Astrocyte (in vitro differentiated cells and primary cell): ENCODE results near the gene ADRA2B. TPM values are rescaled to one million over a fixed set of nuclear protein-coding genes. Genes with fewer than 3 reads are reported as not detected.

Source experiments
- DNase-seq: peaks from one replicate; pipeline ENCODE4 v3.0.0-alpha.2; 2010; ENCODE audit warnings: low read depth
- FAIRE-seq: peaks from 2 replicates; lab custom pipeline; 2011; peaks lifted over from hg19 to GRCh38; lab: Jason Lieb, UNC
- H2AFZ ChIP-seq: 2 replicates; pipeline ENCODE4 v1.6.0; 2012; ENCODE audit warnings: low read depth, low read length, inconsistent platforms
- H3K27ac ChIP-seq: 2 replicates; pipeline ENCODE4 v1.5.1; 2011; ENCODE audit warnings: low read depth, low read length, inconsistent platforms
- H3K27me3 ChIP-seq: 2 replicates; pipeline ENCODE4 v1.6.0; 2011; ENCODE audit warnings: low read length, inconsistent platforms; ENCODE audit not compliant: insufficient read depth
- H3K36me3 ChIP-seq: 2 replicates; pipeline ENCODE4 v1.5.1; 2011; ENCODE audit warnings: low read length, inconsistent platforms; ENCODE audit not compliant: insufficient read depth
- H3K4me1 ChIP-seq: 2 replicates; pipeline ENCODE4 v1.5.1; 2011; ENCODE audit warnings: low read length, inconsistent platforms; ENCODE audit not compliant: insufficient read depth
- H3K4me2 ChIP-seq: 2 replicates; pipeline ENCODE4 v1.6.0; 2012; ENCODE audit warnings: low read length, inconsistent platforms
- H3K4me3 ChIP-seq: 2 replicates; pipeline ENCODE4 v1.5.1; 2011; ENCODE audit warnings: low read depth, mild to moderate bottlenecking, low read length, inconsistent platforms; ENCODE audit not compliant: insufficient read depth
- H3K79me2 ChIP-seq: 2 replicates; pipeline ENCODE4 v1.6.0; 2012; ENCODE audit warnings: mild to moderate bottlenecking, low read length, inconsistent platforms; ENCODE audit not compliant: insufficient read depth
- H3K9ac ChIP-seq: 2 replicates; pipeline ENCODE4 v1.6.0; 2012; ENCODE audit warnings: mild to moderate bottlenecking, low read length, inconsistent platforms
- H3K9me3 ChIP-seq: 2 replicates; pipeline ENCODE4 v1.5.1; 2012; ENCODE audit warnings: low read depth, mild to moderate bottlenecking, low read length, inconsistent platforms; ENCODE audit not compliant: insufficient read depth
- H4K20me1 ChIP-seq: 2 replicates; pipeline ENCODE4 v1.6.0; 2012; ENCODE audit warnings: low read length, inconsistent platforms; ENCODE audit not compliant: insufficient read depth
- H3K27ac Mint-ChIP-seq: one replicate; pipeline ENCODE4 v1.8.0; 2021; ENCODE audit warnings: mild to moderate bottlenecking, mixed read lengths; ENCODE audit not compliant: unreplicated experiment
- H3K27me3 Mint-ChIP-seq: one replicate; pipeline ENCODE4 v1.8.0; 2021; ENCODE audit warnings: low read depth, mixed read lengths; ENCODE audit not compliant: unreplicated experiment
- H3K36me3 Mint-ChIP-seq: one replicate; pipeline ENCODE4 v1.8.0; 2021; ENCODE audit warnings: low read depth, mixed read lengths; ENCODE audit not compliant: unreplicated experiment
- H3K4me1 Mint-ChIP-seq: one replicate; pipeline ENCODE4 v1.8.0; 2021; ENCODE audit warnings: low read depth, mixed read lengths; ENCODE audit not compliant: unreplicated experiment
- H3K4me3 Mint-ChIP-seq: one replicate; pipeline ENCODE4 v1.8.0; 2021; ENCODE audit warnings: mild to moderate bottlenecking, moderate library complexity, mixed read lengths; ENCODE audit not compliant: unreplicated experiment
- H3K9me3 Mint-ChIP-seq: one replicate; pipeline ENCODE4 v1.8.0; 2021; ENCODE audit warnings: mild to moderate bottlenecking, mixed read lengths; ENCODE audit not compliant: unreplicated experiment
- CTCF ChIP-seq: IDR thresholded peaks from 2 replicates; pipeline ENCODE4 v1.5.1; 2011; ENCODE audit warnings: low read depth, mild to moderate bottlenecking, inconsistent platforms, low read length, moderate library complexity; ENCODE audit not compliant: insufficient read depth
- EZH2 ChIP-seq: IDR thresholded peaks from 2 replicates; pipeline ENCODE4 v1.6.1; 2012; ENCODE audit warnings: mild to moderate bottlenecking, low read length, inconsistent platforms; ENCODE audit not compliant: insufficient read depth
- total RNA-seq: library from RNA; stranded (reverse); gene quantifications from 2 replicates; pipeline ENCODE4 v1.2.1, GENCODE V29; 2021

Gene ADRA2B
- total RNA-seq, 1 donor from 2014 or later: not detected

GRCh38 chr2:96093528-96093927, 22.8 kb downstream of the ADRA2B start:
- Mint-ChIP-seq H3K27ac (no peak overlapping the region), H3K4me3 (no peak overlapping the region), H3K9me3 (no peaks in the 10 kb centered on the region), H3K4me1 (peaks cover 7% of the 10 kb centered on the region), H3K27me3 (peaks cover 8% of the 10 kb centered on the region), H3K36me3 (no peaks in the 10 kb centered on the region)
- FAIRE-seq (no peak), DNase-seq (no peak)
- Histone ChIP-seq H3K36me3 (no peaks in the 10 kb centered on the region), H3K9me3 (no peaks in the 10 kb centered on the region), H3K79me2 (no peaks in the 10 kb centered on the region), H3K27me3 (peaks cover 11% of the 10 kb centered on the region), H3K9ac (no peak overlapping the region), H3K4me3 (no peak overlapping the region), H3K4me2 (no peak overlapping the region), H4K20me1 (no peaks in the 10 kb centered on the region), H2AFZ (no peak overlapping the region), H3K4me1 (no peaks in the 10 kb centered on the region), H3K27ac (no peak overlapping the region)
- TF ChIP-seq CTCF: no peak
- no peak for TF ChIP-seq EZH2

- H3K4me1 ChIP-seq: no peaks in the 10 kb centered on the region
- Mint-ChIP-seq H3K27ac (no peak overlapping the region), H3K9me3 (no peaks in the 10 kb centered on the region), H3K4me1 (peaks cover 7% of the 10 kb centered on the region), H3K4me3 (no peak overlapping the region), H3K27me3 (peaks cover 4% of the 10 kb centered on the region), H3K36me3 (no peaks in the 10 kb centered on the region)
- no peak for DNase-seq
- H3K9me3 ChIP-seq: no peaks in the 10 kb centered on the region
- H3K27ac ChIP-seq: no peak overlapping the region
- H4K20me1 ChIP-seq: no peaks in the 10 kb centered on the region
- FAIRE-seq: no peak
- no peaks in the 10 kb centered on the region for H3K36me3 ChIP-seq
- no peak overlapping the region for H2AFZ ChIP-seq
- H3K4me3 ChIP-seq: no peak overlapping the region
- no peak overlapping the region for H3K9ac ChIP-seq
- H3K27me3 ChIP-seq: peaks cover 12% of the 10 kb centered on the region
- H3K4me2 ChIP-seq: no peak overlapping the region
- TF ChIP-seq EZH2: no peak
- TF ChIP-seq CTCF: no peak
- H3K79me2 ChIP-seq: no peaks in the 10 kb centered on the region
These were observed 23.4 kb downstream of the ADRA2B start for GRCh38 chr2:96092951-96093350.

DNA sequence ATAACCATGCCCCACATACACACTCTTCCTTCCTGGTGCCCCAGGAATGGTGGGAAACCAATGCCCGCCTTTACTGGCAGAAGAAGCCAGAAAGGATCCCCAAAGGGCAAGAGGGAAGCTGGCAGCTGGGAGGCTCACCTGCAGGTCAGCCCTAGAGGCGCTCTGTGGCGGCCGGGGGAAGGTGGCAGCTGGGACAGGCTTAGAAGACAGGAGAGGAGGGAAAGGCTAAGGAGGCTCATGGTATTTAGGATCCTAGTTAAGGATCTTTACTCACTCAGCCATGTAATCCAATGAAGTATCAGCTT, 23.8 kb downstream of the ADRA2B start:
- peaks cover 11% of the 10 kb centered on the region for H3K27me3 ChIP-seq
- no peak overlapping the region for H3K4me2 ChIP-seq
- DNase-seq (no peak), FAIRE-seq (no peak)
- H3K4me1 ChIP-seq: no peaks in the 10 kb centered on the region
- H3K79me2 ChIP-seq: no peaks in the 10 kb centered on the region
- no peak overlapping the region for H3K27ac Mint-ChIP-seq
- peaks cover 7% of the 10 kb centered on the region for H3K4me1 Mint-ChIP-seq
- no peak overlapping the region for H2AFZ ChIP-seq
- no peaks in the 10 kb centered on the region for H3K9me3 Mint-ChIP-seq
- no peak overlapping the region for H3K4me3 Mint-ChIP-seq
- H3K27ac ChIP-seq: no peak overlapping the region
- no peak overlapping the region for H3K4me3 ChIP-seq
- H3K27me3 Mint-ChIP-seq: no peaks in the 10 kb centered on the region
- no peak overlapping the region for H3K9ac ChIP-seq
- H3K9me3 ChIP-seq: no peaks in the 10 kb centered on the region
- TF ChIP-seq EZH2: no peak
- TF ChIP-seq CTCF: no peak
- H4K20me1 ChIP-seq: no peaks in the 10 kb centered on the region
- H3K36me3 ChIP-seq: no peaks in the 10 kb centered on the region
- H3K36me3 Mint-ChIP-seq: no peaks in the 10 kb centered on the region
